Mesenchymal stem cell (in vitro differentiated cells and primary cell): ENCODE data around the gene KLHL13.

Experiments used
- DNase-seq: peaks from one replicate; pipeline ENCODE4 v3.0.0-alpha.2; 2013
- H2AFZ ChIP-seq: one replicate; pipeline ENCODE4 v1.6.1; 2013; ENCODE audit warnings: low read depth, mild to moderate bottlenecking, control low read depth, inconsistent platforms, low read length, moderate library complexity
- H2AK5ac ChIP-seq: 2 replicates; pipeline ENCODE4 v1.6.1; 2013; ENCODE audit warnings: low read length, moderate library complexity, mild to moderate bottlenecking, inconsistent platforms; ENCODE audit not compliant: severe bottlenecking
- H2BK120ac ChIP-seq: one replicate; pipeline ENCODE4 v1.6.1; 2013; ENCODE audit warnings: low read depth, mild to moderate bottlenecking, inconsistent platforms, low read length, moderate library complexity
- H2BK12ac ChIP-seq, 2 experiments: one replicate each; pipeline ENCODE4 v1.6.1; 2013; ENCODE audit warnings: inconsistent platforms in 2 of 2, low read length in 2 of 2, mild to moderate bottlenecking in 2 of 2, moderate library complexity in 2 of 2, control low read depth in 1 of 2
- H2BK15ac ChIP-seq: one replicate; pipeline ENCODE4 v1.6.1; 2013; ENCODE audit warnings: mild to moderate bottlenecking, low read depth, inconsistent platforms; ENCODE audit not compliant: poor library complexity, severe bottlenecking
- H2BK5ac ChIP-seq: 2 replicates; pipeline ENCODE4 v1.6.1; 2013; ENCODE audit warnings: low read depth, mild to moderate bottlenecking, low read length, control low read depth, inconsistent platforms; ENCODE audit not compliant: poor library complexity, severe bottlenecking
- H3K14ac ChIP-seq, 2 experiments: one replicate each; pipeline ENCODE4 v1.6.1; 2013; ENCODE audit warnings: inconsistent platforms in 2 of 2, low read length in 2 of 2, control low read depth in 1 of 2, mild to moderate bottlenecking in 1 of 2, moderate library complexity in 1 of 2
- H3K18ac ChIP-seq, 2 experiments: one replicate each; pipeline ENCODE4 v1.6.1; 2013; ENCODE audit warnings: inconsistent platforms in 2 of 2, low read length in 2 of 2, control low read depth in 1 of 2, low read depth in 1 of 2, mild to moderate bottlenecking in 1 of 2
- H3K23ac ChIP-seq, 2 experiments: one replicate each; pipeline ENCODE4 v1.6.1; 2013; ENCODE audit warnings: inconsistent platforms in 2 of 2, low read length in 2 of 2, mild to moderate bottlenecking in 2 of 2, moderate library complexity in 2 of 2, control low read depth in 1 of 2
- H3K27ac ChIP-seq: 2 replicates; pipeline ENCODE4 v1.5.1; 2013; ENCODE audit warnings: mild to moderate bottlenecking, moderate library complexity, low read length, control low read depth, inconsistent platforms; ENCODE audit not compliant: poor library complexity, severe bottlenecking
- H3K27me3 ChIP-seq, 2 experiments: 2 replicates each; pipeline versions ENCODE4 v1.6.1 to v1.7.0; 2013; ENCODE audit warnings: low read length in 2 of 2, mild to moderate bottlenecking in 2 of 2, moderate library complexity in 2 of 2, control low read depth in 1 of 2, inconsistent platforms in 1 of 2; ENCODE audit not compliant: control insufficient read depth in 1 of 2, insufficient read depth in 1 of 2
- H3K36me3 ChIP-seq, 2 experiments: 2 replicates each; pipeline versions ENCODE4 v1.6.1 to v1.7.0; 2013; ENCODE audit warnings: low read length in 2 of 2, control low read depth in 1 of 2, inconsistent platforms in 1 of 2, low read depth in 1 of 2, mild to moderate bottlenecking in 1 of 2; ENCODE audit not compliant: insufficient read depth in 2 of 2, control insufficient read depth in 1 of 2
- H3K4ac ChIP-seq, 2 experiments: one replicate each; pipeline ENCODE4 v1.6.1; 2013; ENCODE audit warnings: inconsistent platforms in 2 of 2, low read length in 2 of 2, mild to moderate bottlenecking in 2 of 2, moderate library complexity in 2 of 2, control low read depth in 1 of 2, low read depth in 1 of 2
- H3K4me1 ChIP-seq: 2 replicates; pipeline ENCODE4 v1.6.1; 2013; ENCODE audit warnings: low read depth, low read length, control low read depth; ENCODE audit not compliant: control insufficient read depth, insufficient read depth
- H3K4me2 ChIP-seq: 2 replicates; pipeline ENCODE4 v1.6.1; 2013; ENCODE audit warnings: low read length, mild to moderate bottlenecking, inconsistent platforms; ENCODE audit not compliant: poor library complexity, severe bottlenecking
- H3K4me3 ChIP-seq, 2 experiments: 2 replicates each; pipeline versions ENCODE4 v1.5.1 to v1.7.0; 2013; ENCODE audit warnings: low read length in 2 of 2, mild to moderate bottlenecking in 2 of 2, control low read depth in 1 of 2, low read depth in 1 of 2; ENCODE audit not compliant: insufficient read depth in 1 of 2
- H3K79me1 ChIP-seq: replicated peaks from 2 replicates; pipeline ENCODE4 v1.6.1; 2013; ENCODE audit warnings: mild to moderate bottlenecking, control low read depth, low read length, inconsistent platforms; ENCODE audit not compliant: poor library complexity, severe bottlenecking
- H3K9ac ChIP-seq: 2 replicates; pipeline ENCODE4 v1.7.0; 2013; ENCODE audit warnings: mild to moderate bottlenecking, low read length, moderate library complexity
- H3K9me3 ChIP-seq: 2 replicates; pipeline ENCODE4 v1.7.0; 2013; ENCODE audit warnings: mild to moderate bottlenecking, low read length; ENCODE audit not compliant: control insufficient read depth
- H4K8ac ChIP-seq: one replicate; pipeline ENCODE4 v1.6.1; 2013; ENCODE audit warnings: inconsistent platforms, mild to moderate bottlenecking, low read length, moderate library complexity
- H4K91ac ChIP-seq: one replicate; pipeline ENCODE4 v1.6.1; 2013; ENCODE audit warnings: mild to moderate bottlenecking, low read length, inconsistent platforms
- WGBS: methylation state at CpG from one replicate; pipeline ENCODE4 v1.1.7; 2013; ENCODE audit warnings: mixed read lengths; 5-methylcytosine and 5-hydroxymethylcytosine counted together

KLHL13 gene

GRCh38 chrX:118143578-118143977, 27.0 kb upstream of the KLHL13 start:
- Histone ChIP-seq H4K8ac (no peak overlapping the region), H2BK12ac (no peak overlapping the region), H3K23ac (no peak overlapping the region), H3K27ac (no peak overlapping the region), H3K4me1 (no peaks in the 10 kb centered on the region), H3K36me3 (no peaks in the 10 kb centered on the region), H3K4me2 (no peak overlapping the region), H3K9me3 (no peaks in the 10 kb centered on the region), H2AK5ac (no peak overlapping the region), H3K14ac (no peak overlapping the region), H3K4ac (no peak overlapping the region), H3K27me3 (no peaks in the 10 kb centered on the region), H3K18ac (no peak overlapping the region), H3K9ac (no peak overlapping the region), H2BK15ac (no peak overlapping the region), H3K79me1 (no peaks in the 10 kb centered on the region), H4K91ac (no peak overlapping the region), H2AFZ (no peak overlapping the region), H2BK120ac (no peak overlapping the region), H2BK5ac (no peak overlapping the region), H3K4me3 (no peak overlapping the region)
- DNase-seq: no peak
- no CpG with 5 or more reads among the region's 3 CpGs for WGBS

- H3K23ac ChIP-seq: no peak overlapping the region
- H3K4me3 ChIP-seq: no peak overlapping the region
- no peak overlapping the region for H3K4ac ChIP-seq
- H3K9ac ChIP-seq: no peak overlapping the region
- no peaks in the 10 kb centered on the region for H3K27me3 ChIP-seq
- no peak overlapping the region for H4K91ac ChIP-seq
- H2BK120ac ChIP-seq: no peak overlapping the region
- H3K14ac ChIP-seq: no peak overlapping the region
- H2BK15ac ChIP-seq: no peak overlapping the region
- H2AFZ ChIP-seq: no peak overlapping the region
- no peak overlapping the region for H2BK5ac ChIP-seq
- H3K79me1 ChIP-seq: no peaks in the 10 kb centered on the region
- WGBS: 77% methylated on average over 3 of the region's 3 CpGs
- H3K18ac ChIP-seq: no peak overlapping the region
- H3K4me1 ChIP-seq: no peaks in the 10 kb centered on the region
- H3K9me3 ChIP-seq: no peaks in the 10 kb centered on the region
- H3K27ac ChIP-seq: no peak overlapping the region
- no peak overlapping the region for H4K8ac ChIP-seq
- no peaks in the 10 kb centered on the region for H3K36me3 ChIP-seq
- no peak for DNase-seq
- H2AK5ac ChIP-seq: no peak overlapping the region
- no peak overlapping the region for H3K4me2 ChIP-seq
- H2BK12ac ChIP-seq: no peak overlapping the region
Observed at GRCh38 chrX:118131336-118131735, 14.7 kb upstream of the KLHL13 start.

- no peak overlapping the region for H3K18ac ChIP-seq
- no peak overlapping the region for H2BK12ac ChIP-seq
- H4K8ac ChIP-seq: no peak overlapping the region
- no peaks in the 10 kb centered on the region for H3K9me3 ChIP-seq
- no peak overlapping the region for H2AFZ ChIP-seq
- no peak overlapping the region for H2BK120ac ChIP-seq
- no peak overlapping the region for H3K23ac ChIP-seq
- H3K27ac ChIP-seq: no peak overlapping the region
- H2BK15ac ChIP-seq: no peak overlapping the region
- H3K9ac ChIP-seq: no peak overlapping the region
- H4K91ac ChIP-seq: no peak overlapping the region
- DNase-seq: no peak
- no peak overlapping the region for H3K14ac ChIP-seq
- H2BK5ac ChIP-seq: no peak overlapping the region
- H3K79me1 ChIP-seq: no peaks in the 10 kb centered on the region
- no peak overlapping the region for H3K4ac ChIP-seq
- H3K4me2 ChIP-seq: no peak overlapping the region
- H3K4me1 ChIP-seq: no peaks in the 10 kb centered on the region
- H3K36me3 ChIP-seq: no peaks in the 10 kb centered on the region
- H3K4me3 ChIP-seq: no peak overlapping the region
- H3K27me3 ChIP-seq: no peaks in the 10 kb centered on the region
- no peak overlapping the region for H2AK5ac ChIP-seq
Observed at GRCh38 chrX:118129681-118130080, 13.1 kb upstream of the KLHL13 start.

GRCh38 chrX:118128724-118129123, 12.1 kb upstream of the KLHL13 start:
- H2BK12ac ChIP-seq: no peak overlapping the region
- no peaks in the 10 kb centered on the region for H3K79me1 ChIP-seq
- no peak overlapping the region for H2AFZ ChIP-seq
- H2BK120ac ChIP-seq: no peak overlapping the region
- H2BK5ac ChIP-seq: no peak overlapping the region
- no peak overlapping the region for H3K27ac ChIP-seq
- no peak overlapping the region for H3K4me3 ChIP-seq
- no peaks in the 10 kb centered on the region for H3K27me3 ChIP-seq
- H4K91ac ChIP-seq: no peak overlapping the region
- H4K8ac ChIP-seq: no peak overlapping the region
- no peak overlapping the region for H3K18ac ChIP-seq
- no peak overlapping the region for H2BK15ac ChIP-seq
- no peak overlapping the region for H2AK5ac ChIP-seq
- H3K9ac ChIP-seq: no peak overlapping the region
- no peaks in the 10 kb centered on the region for H3K9me3 ChIP-seq
- H3K4ac ChIP-seq: no peak overlapping the region
- no peak for DNase-seq
- no peak overlapping the region for H3K4me2 ChIP-seq
- H3K36me3 ChIP-seq: no peaks in the 10 kb centered on the region
- no peak overlapping the region for H3K23ac ChIP-seq
- no peak overlapping the region for H3K14ac ChIP-seq
- no peaks in the 10 kb centered on the region for H3K4me1 ChIP-seq
- 88% methylated on average over 18 of the region's 18 CpGs for WGBS
